Measurements from ENCODE around the gene ZNF613. TPM values are rescaled to one million over a fixed set of nuclear protein-coding genes. Genes with fewer than 3 reads are reported as not detected.
"Not testable (repeated sequence)": the region's sequence is repeated elsewhere in the genome, so short reads cannot be mapped to it uniquely, and the experiment has no call there.

The ZNF613 gene
- total RNA-seq, 3 donors from 2014 or later: 5.9 to 13.5 (median 7.9) TPM

DNA sequence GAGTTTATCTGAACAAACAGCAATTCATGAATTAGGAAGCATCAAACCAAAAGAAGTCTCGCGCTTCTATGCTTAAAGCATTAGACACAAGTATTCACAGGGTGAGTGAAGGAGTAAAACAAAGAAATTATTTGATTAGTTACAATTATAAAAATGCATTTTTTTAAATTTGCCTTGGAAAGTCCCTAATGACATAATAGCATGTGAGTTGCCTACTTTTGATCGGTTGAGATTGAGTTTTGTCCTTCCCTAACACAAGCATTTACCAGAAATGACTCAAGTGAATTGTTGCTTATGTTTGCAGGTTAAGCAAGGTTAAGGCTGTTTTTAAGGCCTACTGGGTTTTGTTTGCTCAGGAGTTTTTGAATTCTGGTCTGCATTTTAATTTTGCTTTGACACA, 22.1 kb upstream of the ZNF613 start:
- TF ChIP-seq, protein P1, sequence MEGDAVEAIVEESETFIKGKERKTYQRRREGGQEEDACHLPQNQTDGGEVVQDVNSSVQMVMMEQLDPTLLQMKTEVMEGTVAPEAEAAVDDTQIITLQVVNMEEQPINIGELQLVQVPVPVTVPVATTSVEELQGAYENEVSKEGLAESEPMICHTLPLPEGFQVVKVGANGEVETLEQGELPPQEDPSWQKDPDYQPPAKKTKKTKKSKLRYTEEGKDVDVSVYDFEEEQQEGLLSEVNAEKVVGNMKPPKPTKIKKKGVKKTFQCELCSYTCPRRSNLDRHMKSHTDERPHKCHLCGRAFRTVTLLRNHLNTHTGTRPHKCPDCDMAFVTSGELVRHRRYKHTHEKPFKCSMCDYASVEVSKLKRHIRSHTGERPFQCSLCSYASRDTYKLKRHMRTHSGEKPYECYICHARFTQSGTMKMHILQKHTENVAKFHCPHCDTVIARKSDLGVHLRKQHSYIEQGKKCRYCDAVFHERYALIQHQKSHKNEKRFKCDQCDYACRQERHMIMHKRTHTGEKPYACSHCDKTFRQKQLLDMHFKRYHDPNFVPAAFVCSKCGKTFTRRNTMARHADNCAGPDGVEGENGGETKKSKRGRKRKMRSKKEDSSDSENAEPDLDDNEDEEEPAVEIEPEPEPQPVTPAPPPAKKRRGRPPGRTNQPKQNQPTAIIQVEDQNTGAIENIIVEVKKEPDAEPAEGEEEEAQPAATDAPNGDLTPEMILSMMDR (IDR thresholded peaks at IDR 0.05): no peak
- no peak for TF ChIP-seq POLR2A (IDR thresholded peaks at IDR 0.05)
- no peak for TF ChIP-seq POLR2AphosphoS5 (IDR thresholded peaks at IDR 0.05)
- no peak for DNase-seq (ENCODE audit: low spot score in 2 of 2)

DNA sequence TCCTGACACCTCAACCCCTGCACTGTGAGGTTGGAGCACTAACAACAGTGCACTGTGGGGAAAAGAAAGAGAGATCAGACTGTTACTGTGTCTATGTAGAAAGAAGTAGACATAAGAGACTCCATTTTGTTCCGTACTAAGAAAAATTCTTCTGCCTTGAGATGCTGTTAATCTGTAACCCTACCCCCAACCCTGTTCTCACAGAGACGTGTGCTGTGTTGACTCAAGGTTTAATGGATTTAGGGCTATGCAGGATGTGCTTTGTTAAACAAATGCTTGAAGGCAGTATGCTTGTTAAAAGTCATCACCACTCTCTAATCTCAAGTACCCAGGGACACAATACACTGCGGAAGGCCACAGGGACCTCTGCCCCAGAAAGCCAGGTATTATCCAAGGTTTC, 21.6 kb upstream of the ZNF613 start:
- not testable (repeated sequence) for DNase-seq (ENCODE audit: low spot score in 2 of 2); H3K27ac ChIP-seq; H3K27me3 ChIP-seq; H3K4me3 ChIP-seq; H3K36me3 ChIP-seq; H3K4me1 ChIP-seq
- intact Hi-C loops (cut with DNase I; ENCODE audit: low total_unique reads): loop anchor here (2.0 kb wide), 1 partner anchor 25 kb away; no protein-coding TSS in a partner anchor
- H3K9me3 ChIP-seq: peaks cover 17 to 23% of the 10 kb centered on the region in 2 donors

More for the DNA sequence above, 22.1 kb upstream of the ZNF613 start:
- no peak overlapping the region for H3K27ac ChIP-seq
- H3K36me3 ChIP-seq: no peaks in the 10 kb centered on the region
- H3K27me3 ChIP-seq: peaks cover 0 to 6% of the 10 kb centered on the region in 2 donors
- peak overlapping the region; percentile 67 to 81 (median 81) for H3K4me3 ChIP-seq
- intact Hi-C loops (cut with DNase I; ENCODE audit: low total_unique reads): no loop called here
- H3K4me1 ChIP-seq: no peaks in the 10 kb centered on the region
- H3K9me3 ChIP-seq: peaks cover 19 to 27% of the 10 kb centered on the region in 2 donors

DNA sequence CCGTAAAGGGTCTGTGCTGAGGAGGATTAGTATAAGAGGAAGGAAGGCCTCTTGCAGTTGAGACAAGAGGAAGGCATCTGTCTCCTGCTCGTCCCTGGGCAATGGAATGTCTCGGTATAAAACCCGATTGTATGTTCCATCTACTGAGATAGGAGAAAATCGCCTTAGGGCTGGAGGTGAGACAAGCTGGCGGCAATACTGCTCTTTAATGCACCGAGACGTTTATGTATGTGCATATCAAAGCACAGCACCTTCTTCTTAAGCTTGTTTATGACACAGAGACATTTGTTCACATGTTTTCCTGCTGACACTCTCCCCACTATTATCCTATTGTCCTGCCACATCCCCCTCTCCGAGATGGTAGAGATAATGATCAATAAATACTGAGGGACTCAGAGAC, 21.2 kb upstream of the ZNF613 start:
- intact Hi-C loops (cut with DNase I; ENCODE audit: low total_unique reads): loop anchor here (2.0 kb wide), 1 partner anchor 25 kb away; no protein-coding TSS in a partner anchor
- not testable (repeated sequence) for H3K4me1 ChIP-seq; H3K27ac ChIP-seq; H3K27me3 ChIP-seq; H3K36me3 ChIP-seq; DNase-seq (ENCODE audit: low spot score in 2 of 2); H3K4me3 ChIP-seq
- peaks cover 17 to 18% of the 10 kb centered on the region in 2 donors for H3K9me3 ChIP-seq

DNA sequence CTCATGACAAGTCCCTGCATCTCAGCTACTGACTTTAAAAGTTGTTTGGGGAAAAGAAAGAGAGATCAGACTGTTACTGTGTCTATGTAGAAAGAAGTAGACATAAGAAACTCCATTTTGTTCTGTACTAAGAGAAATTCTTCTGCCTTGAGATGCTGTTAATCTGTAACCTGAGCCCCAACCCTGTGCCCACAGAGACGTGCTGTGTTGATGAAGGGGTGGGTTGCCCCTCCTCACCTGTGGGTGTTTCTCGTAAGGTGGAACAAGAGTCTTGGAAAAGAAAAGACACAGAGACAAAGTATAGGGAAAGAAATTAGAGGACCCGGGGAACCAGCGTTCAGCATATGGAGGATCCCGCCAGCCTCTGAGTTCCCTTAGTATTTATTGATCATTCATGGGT, 19.3 kb upstream of the ZNF613 start:
- not testable (repeated sequence) for H3K4me1 ChIP-seq; H3K27me3 ChIP-seq; H3K4me3 ChIP-seq; DNase-seq (ENCODE audit: low spot score in 2 of 2); H3K36me3 ChIP-seq; H3K27ac ChIP-seq
- H3K9me3 ChIP-seq: peaks cover 9 to 13% of the 10 kb centered on the region in 2 donors
- intact Hi-C loops (cut with DNase I; ENCODE audit: low total_unique reads): loop anchor here (2.0 kb wide), 1 partner anchor 23 kb away; no protein-coding TSS in a partner anchor

DNA sequence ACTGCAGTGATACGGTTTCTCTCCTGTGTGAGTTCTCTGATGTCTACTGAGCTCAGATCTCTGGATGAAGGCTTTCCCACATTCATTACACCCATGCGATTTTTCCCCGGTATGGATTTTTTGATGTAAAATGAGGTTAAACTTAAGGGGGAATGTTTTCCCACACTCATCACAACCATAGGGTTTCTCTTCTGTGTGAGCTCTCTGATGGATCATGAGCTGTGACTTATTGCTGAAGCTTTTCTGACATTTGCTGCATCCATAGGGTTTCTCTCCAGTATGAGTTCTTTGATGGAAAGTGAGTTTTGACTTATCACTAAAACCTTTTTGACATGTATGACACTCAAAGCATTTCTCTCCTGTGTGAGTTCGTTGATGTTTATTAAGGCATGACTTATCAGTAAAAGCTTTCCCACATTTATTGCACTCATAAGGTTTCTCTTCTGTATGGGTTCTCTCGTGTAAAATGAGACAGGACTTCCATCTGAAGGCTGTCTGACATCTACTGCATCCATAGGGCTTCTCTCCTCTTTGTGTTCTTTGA, 11.9 kb upstream of the ZNF613 start:
- no peaks in the 10 kb centered on the region for H3K4me1 ChIP-seq
- H3K9me3 ChIP-seq: peaks cover 57 to 86% of the 10 kb centered on the region in 2 donors
- H3K36me3 ChIP-seq: no peaks in the 10 kb centered on the region
- no peak overlapping the region for H3K4me3 ChIP-seq
- intact Hi-C loops (cut with DNase I; ENCODE audit: low total_unique reads): no loop called here
- no peak overlapping the region for H3K27ac ChIP-seq
- no peak for DNase-seq (ENCODE audit: low spot score in 2 of 2)
- TF ChIP-seq POLR2A (IDR thresholded peaks at IDR 0.05) (no peak), POLR2AphosphoS5 (IDR thresholded peaks at IDR 0.05) (no peak)
- TF ChIP-seq, protein P1 (IDR thresholded peaks at IDR 0.05): no peak
- no peaks in the 10 kb centered on the region for H3K27me3 ChIP-seq

DNA sequence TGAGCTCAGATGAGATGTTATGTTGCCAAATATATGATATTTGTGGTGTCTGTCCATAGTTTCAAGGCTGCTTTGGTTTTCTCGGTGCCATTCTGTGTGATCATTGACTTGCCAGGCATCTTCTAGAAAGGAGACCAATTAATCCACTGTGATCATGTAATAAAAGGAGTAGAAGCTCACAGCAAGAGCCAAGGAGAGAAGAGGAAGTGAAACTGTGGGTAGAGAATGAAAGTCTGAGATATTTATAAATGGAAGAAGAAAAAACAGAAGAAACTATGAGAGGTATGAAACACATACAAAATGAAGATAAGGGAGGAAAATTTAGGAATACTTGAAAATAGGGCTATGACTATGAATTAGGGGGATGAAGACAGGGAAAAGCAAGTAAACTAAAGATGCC, 11.1 kb upstream of the ZNF613 start:
- Histone ChIP-seq H3K4me3 (no peak overlapping the region), H3K9me3 (peaks cover 61 to 87% of the 10 kb centered on the region in 2 donors)

DNA sequence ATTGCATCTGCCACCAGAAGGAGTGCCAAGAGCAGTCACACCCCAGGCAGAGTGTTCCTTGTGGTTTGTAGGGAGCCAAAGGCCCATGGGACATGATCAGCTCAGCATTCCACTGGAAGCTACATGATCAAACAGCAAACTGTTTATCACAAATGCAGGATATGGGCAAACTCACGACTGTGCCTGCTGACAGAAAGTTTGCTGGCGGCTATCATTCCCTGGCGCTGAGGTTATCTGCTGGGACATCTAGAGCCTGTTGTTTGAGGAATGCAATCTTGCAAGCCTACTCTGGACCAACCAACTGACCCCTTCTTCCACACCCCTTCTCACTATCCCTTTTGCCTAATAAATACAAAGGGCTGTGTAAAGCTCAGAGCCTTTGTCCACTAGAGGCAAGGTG, 7.7 kb upstream of the ZNF613 start:
- Histone ChIP-seq H3K36me3 (no peaks in the 10 kb centered on the region), H3K27ac (no peak overlapping the region), H3K4me1 (no peaks in the 10 kb centered on the region), H3K9me3 (peaks cover 80 to 99% of the 10 kb centered on the region in 2 donors), H3K4me3 (no peak overlapping the region), H3K27me3 (no peaks in the 10 kb centered on the region)
- intact Hi-C loops (cut with DNase I; ENCODE audit: low total_unique reads): no loop called here
- DNase-seq (ENCODE audit: low spot score in 2 of 2): no peak
- no peak for TF ChIP-seq POLR2AphosphoS5 (IDR thresholded peaks at IDR 0.05)
- TF ChIP-seq POLR2A (IDR thresholded peaks at IDR 0.05): no peak
- TF ChIP-seq, protein P1 (IDR thresholded peaks at IDR 0.05): no peak

More for the DNA sequence above, 11.1 kb upstream of the ZNF613 start:
- intact Hi-C loops (cut with DNase I; ENCODE audit: low total_unique reads): no loop called here
- Histone ChIP-seq H3K27ac (no peak overlapping the region), H3K27me3 (no peaks in the 10 kb centered on the region), H3K4me1 (no peaks in the 10 kb centered on the region), H3K36me3 (no peaks in the 10 kb centered on the region)
- DNase-seq (ENCODE audit: low spot score in 2 of 2): no peak
- no peak for TF ChIP-seq POLR2A (IDR thresholded peaks at IDR 0.05)
